Left lung (tissue), 10 donors: ENCODE results near the gene OBSCN. TPM values are rescaled to one million over a fixed set of nuclear protein-coding genes. Genes with fewer than 3 reads are reported as not detected.
"Not testable (repeated sequence)": the region's sequence is repeated elsewhere in the genome, so short reads cannot be mapped to it uniquely, and the experiment has no call there.

ENCODE experiments used
- ATAC-seq: fragments of 200-7000 bp; cut with Tn5 transposase; one replicate; pipeline ENCODE4 v1.9.1; 2020; ENCODE audit warnings: moderate library complexity
- DNase-seq, 4 donors: peaks; one replicate each; pipeline ENCODE4 v3.0.0-alpha.2; 2013 to 2020
- H3K27ac ChIP-seq, 2 donors: fragments of 200-600 bp; sonication (generic) in 1 of 2; one replicate each; pipeline versions ENCODE4 v1.5.0 to v1.8.0; 2020 to 2021
- H3K27me3 ChIP-seq, 2 donors: fragments of 200-600 bp; sonication (generic) in 1 of 2; one replicate each; pipeline versions ENCODE4 v1.5.0 to v1.8.0; 2020 to 2021
- H3K36me3 ChIP-seq, 2 donors: fragments of 200-600 bp; sonication (generic) in 1 of 2; one replicate each; pipeline versions ENCODE4 v1.5.0 to v1.8.0; 2020 to 2021
- H3K4me1 ChIP-seq, 2 donors: fragments of 200-600 bp; one replicate each; pipeline ENCODE4 v1.8.0; 2021
- H3K4me3 ChIP-seq, 2 donors: fragments of 200-600 bp; sonication (generic) in 1 of 2; one replicate each; pipeline versions ENCODE4 v1.5.0 to v1.8.0; 2020 to 2021; ENCODE audit warnings: mild to moderate bottlenecking in 1 of 2
- H3K9me3 ChIP-seq, 2 donors: fragments of 200-600 bp; sonication (generic) in 1 of 2; one replicate each; pipeline versions ENCODE4 v1.5.0 to v1.8.0; 2020 to 2021
- CTCF ChIP-seq, 2 donors: fragments of 200-600 bp; sonication (generic) in 1 of 2; IDR thresholded peaks; one replicate each; pipeline versions ENCODE4 v1.5.0 to v1.8.0; 2021; ENCODE audit warnings: antibody characterized with exemption in 2 of 2
- intact Hi-C, 2 donors: fragments of 100-400 bp; cut with DNase I; formaldehyde crosslinking; loops; one replicate each; pipeline versions ENCODE4 v1.11.2 to v1.14.2; 2022
- polyA plus RNA-seq, 6 donors: library from polyadenylated mRNA; unstranded; fragments of 120-200 nt; gene quantifications; one replicate each; pipeline ENCODE4 v1.2.1, GENCODE V29; 2013; ENCODE audit not compliant: insufficient read length in 6 of 6
- total RNA-seq, 2 donors: library from RNA; stranded (reverse); fragmentation: NEBNext Ultra II Directional; extraction: Animal tissue kit (Norgen Biotek cat#: 25700); gene quantifications; one replicate each; pipeline ENCODE4 v1.2.1, GENCODE V29; 2021
- donor health status: DM: no; HTN: yes; CAD: no.
- donor health status: DM: no; HTN: no; CAD: no.

Gene OBSCN
- total and polyA plus RNA-seq, 8 donors, result 20.3 to 69.5 (median 47.5) TPM

GRCh38 chr1:228182296-228183030, 25.4 kb upstream of the OBSCN start:
- H3K27me3 ChIP-seq, result no peaks in the 10 kb centered on the region
- intact Hi-C loops, result no loop called here
- ATAC-seq (no peak), DNase-seq (no peak)
- no peak overlapping the region for H3K4me3 ChIP-seq
- TF ChIP-seq CTCF (IDR thresholded peaks at IDR 0.05), result no peak
- no peak overlapping the region for H3K27ac ChIP-seq
- H3K4me1 ChIP-seq, result peaks cover 0 to 13% of the 10 kb centered on the region in 2 donors
- H3K36me3 ChIP-seq, result no peaks in the 10 kb centered on the region
- no peaks in the 10 kb centered on the region for H3K9me3 ChIP-seq

- H3K9me3 ChIP-seq, result no peaks in the 10 kb centered on the region
- no peak for TF ChIP-seq CTCF (IDR thresholded peaks at IDR 0.05)
- intact Hi-C loops, result no loop called here
- H3K4me1 ChIP-seq, result no peaks in the 10 kb centered on the region
- H3K4me3 ChIP-seq, result no peak overlapping the region
- H3K36me3 ChIP-seq, result no peaks in the 10 kb centered on the region
- no peak overlapping the region for H3K27ac ChIP-seq
- ATAC-seq (no peak), DNase-seq (no peak)
- H3K27me3 ChIP-seq, result no peaks in the 10 kb centered on the region
Observed at GRCh38 chr1:228184152-228184551, 23.7 kb upstream of the OBSCN start.

- Histone ChIP-seq H3K9me3 (no peaks in the 10 kb centered on the region), H3K4me1 (no peaks in the 10 kb centered on the region), H3K27ac (no peak overlapping the region), H3K27me3 (no peaks in the 10 kb centered on the region), H3K4me3 (no peak overlapping the region), H3K36me3 (no peaks in the 10 kb centered on the region)
- intact Hi-C loops, result no loop called here
- DNase-seq (no peak), ATAC-seq (no peak)
- no peak for TF ChIP-seq CTCF (IDR thresholded peaks at IDR 0.05)
Observed at GRCh38 chr1:228185641-228185965, 22.2 kb upstream of the OBSCN start.

- H3K27me3 ChIP-seq, H3K36me3 ChIP-seq, H3K27ac ChIP-seq, DNase-seq, intact Hi-C loops, H3K4me1 ChIP-seq, H3K9me3 ChIP-seq, H3K4me3 ChIP-seq, ATAC-seq: not testable (repeated sequence)
Observed at GRCh38 chr1:228188249-228188648, 19.6 kb upstream of the OBSCN start.

- ATAC-seq (no peak), DNase-seq (no peak)
- no peaks in the 10 kb centered on the region for H3K9me3 ChIP-seq
- H3K4me3 ChIP-seq, result no peak overlapping the region
- TF ChIP-seq CTCF (IDR thresholded peaks at IDR 0.05), result no peak
- no peaks in the 10 kb centered on the region for H3K36me3 ChIP-seq
- intact Hi-C loops, result no loop called here
- H3K27me3 ChIP-seq, result no peaks in the 10 kb centered on the region
- H3K27ac ChIP-seq, result no peak overlapping the region
- no peaks in the 10 kb centered on the region for H3K4me1 ChIP-seq
Observed at GRCh38 chr1:228190182-228190581, 17.7 kb upstream of the OBSCN start.

GRCh38 chr1:228190778-228191177, 17.1 kb upstream of the OBSCN start:
- TF ChIP-seq CTCF (IDR thresholded peaks at IDR 0.05), result no peak
- H3K27ac ChIP-seq, result no peak overlapping the region
- H3K4me1 ChIP-seq, result no peaks in the 10 kb centered on the region
- no peak for ATAC-seq
- no peak overlapping the region for H3K4me3 ChIP-seq
- no peak for DNase-seq
- no peaks in the 10 kb centered on the region for H3K36me3 ChIP-seq
- H3K9me3 ChIP-seq, result no peaks in the 10 kb centered on the region
- intact Hi-C loops, result no loop called here
- no peaks in the 10 kb centered on the region for H3K27me3 ChIP-seq
